DND-41 (cell line): ENCODE data around the gene GSTK1.

Experiments
- CTCF ChIP-seq: IDR thresholded peaks from 2 replicates; pipeline ENCODE4 v1.5.1; 2012; ENCODE audit warnings: borderline replicate concordance, low read length, moderate library complexity, mild to moderate bottlenecking; ENCODE audit not compliant: poor library complexity, severe bottlenecking; ENCODE audit errors: extremely low read depth
- EZH2 ChIP-seq: IDR thresholded peaks from 3 replicates; pipeline ENCODE4 v1.6.1; 2012; ENCODE audit warnings: borderline replicate concordance, low read depth, mild to moderate bottlenecking, moderate library complexity, low read length, inconsistent platforms; ENCODE audit not compliant: severe bottlenecking

- TF ChIP-seq EZH2 (no peak), CTCF (no peak)
Observed at GRCh38 chr7:143300959-143301935, 38.0 kb downstream of the GSTK1 start.
